ENCODE measurements around the gene DSCAM.

Gene DSCAM

GRCh38 chr21:40684726-40685125 lies 162.2 kb downstream of the DSCAM start:
- TF ChIP-seq CTCF (IDR thresholded peaks at IDR 0.05; ENCODE audit: control insufficient read depth, insufficient read depth, low read depth, low read length, missing control alignments), result no peak
- DNase-seq (ENCODE audit: low read depth), result no peak

GRCh38 chr21:40683349-40683748 lies 163.6 kb downstream of the DSCAM start:
- DNase-seq (ENCODE audit: low read depth), result no peak
- H3K4me3 ChIP-seq (ENCODE audit: control insufficient read depth, low read depth, low read length), result no peak overlapping the region
- no peak for TF ChIP-seq CTCF (IDR thresholded peaks at IDR 0.05; ENCODE audit: control insufficient read depth, insufficient read depth, low read depth, low read length, missing control alignments)

More at GRCh38 chr21:40684726-40685125, 162.2 kb downstream of the DSCAM start:
- no peak overlapping the region for H3K4me3 ChIP-seq (ENCODE audit: control insufficient read depth, low read depth, low read length)

DNA sequence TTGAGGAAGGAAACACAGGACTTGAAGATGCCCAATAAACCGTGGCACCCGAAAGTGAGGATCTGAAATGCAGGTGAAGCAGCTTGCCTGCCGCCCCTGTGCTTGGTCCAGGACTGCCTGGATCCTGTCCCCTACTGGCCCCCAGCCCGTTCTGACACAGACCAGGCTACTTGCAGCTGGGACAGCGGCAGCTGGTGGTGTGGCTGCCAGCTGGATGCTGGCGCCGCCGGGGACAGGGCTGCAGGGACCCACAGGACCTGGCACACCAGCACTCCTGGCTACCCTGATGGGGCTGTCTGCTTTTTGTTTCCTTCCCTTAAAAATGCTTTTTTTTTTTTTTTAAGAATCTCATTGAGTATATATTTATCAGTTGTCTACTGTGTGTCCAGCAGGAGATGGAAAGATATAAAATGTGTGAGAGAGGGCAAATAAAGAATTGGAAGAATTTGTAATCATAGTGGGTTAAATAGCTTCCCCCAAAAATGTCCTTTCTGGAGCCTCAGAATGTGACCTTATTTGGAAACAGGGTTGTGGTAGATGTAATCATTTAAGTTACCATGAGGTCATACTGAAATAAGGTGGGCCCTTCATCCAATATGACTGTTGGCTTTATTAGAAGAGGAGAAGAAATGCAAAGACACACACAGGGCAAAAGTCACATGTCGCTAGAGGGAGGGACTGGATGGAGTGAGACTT lies 165.6 kb downstream of the DSCAM start:
- TF ChIP-seq CTCF (IDR thresholded peaks at IDR 0.05; ENCODE audit: control insufficient read depth, insufficient read depth, low read depth, low read length, missing control alignments), result no peak
- no peak overlapping the region for H3K4me3 ChIP-seq (ENCODE audit: control insufficient read depth, low read depth, low read length)
- no peak for DNase-seq (ENCODE audit: low read depth)

DNA sequence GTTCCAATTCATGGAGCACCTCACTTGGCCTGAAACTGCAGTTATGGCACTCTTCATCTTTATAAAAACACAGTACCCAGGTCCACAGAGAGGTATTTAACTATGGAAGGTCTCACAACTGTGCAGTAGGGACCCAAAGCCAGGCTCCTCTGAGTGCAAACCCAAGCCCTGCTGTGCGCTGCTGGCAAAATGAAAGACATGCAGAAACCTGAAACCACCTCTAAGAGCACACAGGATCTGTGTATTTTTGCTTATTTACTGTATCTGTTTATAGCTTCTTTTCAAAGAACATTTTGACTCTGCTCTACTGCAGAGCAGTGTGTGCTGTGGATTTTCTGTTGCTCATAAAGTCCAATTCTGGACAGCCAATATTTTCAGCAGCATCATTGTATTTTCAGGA lies 166.6 kb downstream of the DSCAM start:
- no peak overlapping the region for H3K4me3 ChIP-seq (ENCODE audit: control insufficient read depth, low read depth, low read length)
- no peak for DNase-seq (ENCODE audit: low read depth)
- no peak for TF ChIP-seq CTCF (IDR thresholded peaks at IDR 0.05; ENCODE audit: control insufficient read depth, insufficient read depth, low read depth, low read length, missing control alignments)

- DNase-seq (ENCODE audit: low read depth), result no peak
- H3K4me3 ChIP-seq (ENCODE audit: control insufficient read depth, low read depth, low read length), result no peak overlapping the region
- TF ChIP-seq CTCF (IDR thresholded peaks at IDR 0.05; ENCODE audit: control insufficient read depth, insufficient read depth, low read depth, low read length, missing control alignments), result no peak
Measured at GRCh38 chr21:40678681-40679284, 168.2 kb downstream of the DSCAM start.

GRCh38 chr21:40675017-40675416 lies 171.9 kb downstream of the DSCAM start:
- no peak for DNase-seq (ENCODE audit: low read depth)
- no peak overlapping the region for H3K4me3 ChIP-seq (ENCODE audit: control insufficient read depth, low read depth, low read length)
- TF ChIP-seq CTCF (IDR thresholded peaks at IDR 0.05; ENCODE audit: control insufficient read depth, insufficient read depth, low read depth, low read length, missing control alignments), result no peak
